ENCODE results near the gene C2CD4A.

The C2CD4A gene

GRCh38 chr15:62104401-62104800 lies 37.6 kb downstream of the C2CD4A start:
- DNase-seq, result no peak

- no peak for DNase-seq
These were observed 38.1 kb downstream of the C2CD4A start for GRCh38 chr15:62104846-62105245.

- no peak for DNase-seq
These were observed 38.5 kb downstream of the C2CD4A start for GRCh38 chr15:62105266-62105665.

GRCh38 chr15:62106096-62106495 lies 39.3 kb downstream of the C2CD4A start:
- no peak for DNase-seq

GRCh38 chr15:62107571-62108121 lies 40.9 kb downstream of the C2CD4A start:
- no peak for DNase-seq

GRCh38 chr15:62108411-62108810 lies 41.6 kb downstream of the C2CD4A start:
- DNase-seq, result no peak

GRCh38 chr15:62109437-62109836 lies 42.7 kb downstream of the C2CD4A start:
- DNase-seq, result no peak

GRCh38 chr15:62109982-62110851 lies 43.4 kb downstream of the C2CD4A start:
- no peak for DNase-seq

- no peak for DNase-seq
These were observed 45.3 kb downstream of the C2CD4A start for GRCh38 chr15:62112081-62112480.

- DNase-seq, result no peak
These were observed 46.1 kb downstream of the C2CD4A start for GRCh38 chr15:62112616-62113593.

- no peak for DNase-seq
These were observed 49.1 kb downstream of the C2CD4A start for GRCh38 chr15:62115847-62116246.

GRCh38 chr15:62118520-62119226 lies 51.9 kb downstream of the C2CD4A start:
- no peak for DNase-seq

GRCh38 chr15:62119227-62119864 lies 52.6 kb downstream of the C2CD4A start:
- DNase-seq, result no peak

GRCh38 chr15:62119874-62120273 lies 53.1 kb downstream of the C2CD4A start:
- DNase-seq, result no peak

Measured in activated naive CD4-positive, alpha-beta T cell (primary cell).